H1 (cell line): ENCODE results near the gene CAPN9. TPM values are rescaled to one million over a fixed set of nuclear protein-coding genes. Genes with fewer than 3 reads are reported as not detected.
A peak's percentile ranks its signal among the peaks of the same experiment; 100 is the strongest.

Experiments used
- CTCF ChIA-PET: fragments of 300-600 bp; sonication (Branson Sonifier 250); formaldehyde crosslinking; loops from one replicate; lab custom pipeline; 2021; ENCODE audit not compliant: partially characterized antibody; lab: Charles Lee
- POLR2A ChIA-PET: fragments of 300-600 bp; sonication (Branson Sonifier 250); formaldehyde crosslinking; loops from one replicate; lab custom pipeline; 2021; ENCODE audit warnings: inconsistent platforms; ENCODE audit not compliant: partially characterized antibody; lab: Charles Lee
- DNase-seq, 2 experiments: peaks; one replicate each; pipeline versions ENCODE4 v3.0.0 to v3.0.0-alpha.2; 2010 to 2022; ENCODE audit warnings: low spot score in 2 of 2, low read depth in 1 of 2, mixed read lengths in 1 of 2
- FAIRE-seq: peaks from 2 replicates; lab custom pipeline; 2011; peaks lifted over from hg19 to GRCh38; lab: Jason Lieb, UNC
- H2AFZ ChIP-seq: 2 replicates; pipeline ENCODE4 v1.8.1; 2012; ENCODE audit warnings: low read length, inconsistent platforms
- H2AK5ac ChIP-seq: 2 replicates; pipeline ENCODE4 v1.6.1; 2013; ENCODE audit warnings: low read depth, low read length
- H2BK120ac ChIP-seq: replicated peaks from 2 replicates; pipeline ENCODE3; 2013; ENCODE audit warnings: low read depth, low read length, inconsistent platforms
- H2BK12ac ChIP-seq: 2 replicates; pipeline ENCODE4 v1.6.1; 2013; ENCODE audit warnings: low read depth, low read length
- H2BK15ac ChIP-seq: 2 replicates; pipeline ENCODE4 v1.6.1; 2013; ENCODE audit warnings: low read length
- H2BK20ac ChIP-seq: 2 replicates; pipeline ENCODE4 v1.6.1; 2013; ENCODE audit warnings: low read length
- H2BK5ac ChIP-seq: 2 replicates; pipeline ENCODE4 v1.6.1; 2013; ENCODE audit warnings: low read depth, low read length
- H3K14ac ChIP-seq: 2 replicates; pipeline ENCODE4 v1.6.1; 2013; ENCODE audit warnings: inconsistent platforms; ENCODE audit not compliant: insufficient read length
- H3K18ac ChIP-seq: 2 replicates; pipeline ENCODE4 v1.6.1; 2013; ENCODE audit warnings: low read length; ENCODE audit errors: extremely low read depth
- H3K23ac ChIP-seq: 2 replicates; pipeline ENCODE4 v1.6.1; 2013; ENCODE audit warnings: inconsistent platforms; ENCODE audit not compliant: insufficient read length
- H3K23me2 ChIP-seq: 2 replicates; pipeline ENCODE4 v1.6.1; 2013; ENCODE audit warnings: low read depth, low read length
- H3K27ac ChIP-seq: 2 replicates; pipeline ENCODE4 v1.6.1; 2011; ENCODE audit warnings: low read depth, low read length, inconsistent platforms
- H3K27me3 ChIP-seq, 4 experiments: replicated peaks in 1 of 4; 1 replicate in 1 of 4; 2 replicates in 3 of 4; pipeline versions ENCODE4 v1.6.1 to v1.8.1; 2011 to 2013; ENCODE audit warnings: low read length in 3 of 4, mild to moderate bottlenecking in 3 of 4, inconsistent platforms in 2 of 4, mixed read lengths in 2 of 4, moderate library complexity in 1 of 4; ENCODE audit not compliant: control insufficient read depth in 3 of 4, insufficient read depth in 3 of 4; ENCODE audit errors: extremely low read depth in 1 of 4
- H3K36me3 ChIP-seq, 4 experiments: 2 replicates each; pipeline versions ENCODE4 v1.6.1 to v1.8.1; 2011 to 2013; ENCODE audit warnings: mild to moderate bottlenecking in 4 of 4, low read length in 3 of 4, moderate library complexity in 2 of 4, control low read depth in 1 of 4, inconsistent platforms in 1 of 4; ENCODE audit not compliant: insufficient read depth in 4 of 4, control insufficient read depth in 2 of 4
- H3K4ac ChIP-seq: replicated peaks from 2 replicates; pipeline ENCODE3; 2013; ENCODE audit warnings: low read length, low read depth, mixed read lengths, inconsistent platforms; ENCODE audit not compliant: insufficient read length
- H3K4me1 ChIP-seq, 4 experiments: replicated peaks in 1 of 4; 1 replicate in 1 of 4; 2 replicates in 3 of 4; pipeline versions ENCODE4 v1.6.1 to v1.8.1; 2011 to 2013; ENCODE audit warnings: low read length in 3 of 4, inconsistent platforms in 2 of 4, mixed read lengths in 1 of 4; ENCODE audit not compliant: insufficient read depth in 4 of 4, control insufficient read depth in 3 of 4
- H3K4me2 ChIP-seq, 2 experiments: 2 replicates each; pipeline versions ENCODE4 v1.6.1 to v1.8.1; 2011 to 2013; ENCODE audit warnings: low read depth in 2 of 2, low read length in 2 of 2, control low read depth in 1 of 2, inconsistent platforms in 1 of 2, mild to moderate bottlenecking in 1 of 2; ENCODE audit not compliant: insufficient read depth in 1 of 2
- H3K4me3 ChIP-seq, 4 experiments: fragments of 200-600, 300-600 bp in 1 of 4; sonication (generic), shearing (Covaris generic), sonication (Bioruptor Twin) in 1 of 4; 2 replicates each; pipeline versions ENCODE4 v1.5.1 to v1.8.1; 2011 to 2016; ENCODE audit warnings: low read length in 4 of 4, low read depth in 3 of 4, control low read depth in 2 of 4, inconsistent platforms in 2 of 4, mild to moderate bottlenecking in 2 of 4, mixed read lengths in 1 of 4, moderate library complexity in 1 of 4; ENCODE audit not compliant: insufficient read depth in 2 of 4; ENCODE audit errors: extremely low read depth in 1 of 4
- H3K56ac ChIP-seq: replicated peaks from 2 replicates; pipeline ENCODE3; 2013; ENCODE audit warnings: low read depth, mild to moderate bottlenecking, mixed read lengths, low read length, inconsistent platforms; ENCODE audit not compliant: insufficient read length
- H3K79me1 ChIP-seq: 2 replicates; pipeline ENCODE4 v1.6.1; 2013; ENCODE audit warnings: low read depth, low read length, control low read depth
- H3K79me2 ChIP-seq, 2 experiments: 2 replicates each; pipeline versions ENCODE4 v1.6.1 to v1.8.1; 2012 to 2013; ENCODE audit warnings: low read length in 2 of 2, mild to moderate bottlenecking in 2 of 2, inconsistent platforms in 1 of 2; ENCODE audit not compliant: insufficient read depth in 2 of 2, control insufficient read depth in 1 of 2
- H3K9ac ChIP-seq, 4 experiments: replicated peaks in 1 of 4; 1 replicate in 1 of 4; 2 replicates in 3 of 4; pipeline versions ENCODE4 v1.6.1 to v1.8.1; 2011 to 2013; ENCODE audit warnings: low read depth in 3 of 4, low read length in 3 of 4, control low read depth in 2 of 4, mild to moderate bottlenecking in 2 of 4, moderate library complexity in 2 of 4, inconsistent platforms in 1 of 4; ENCODE audit errors: extremely low read depth in 1 of 4
- H3K9me3 ChIP-seq, 2 experiments: 2 replicates each; pipeline versions ENCODE4 v1.6.1 to v1.8.1; 2012 to 2013; ENCODE audit warnings: mild to moderate bottlenecking in 2 of 2, moderate library complexity in 2 of 2, control low read depth in 1 of 2, inconsistent platforms in 1 of 2, low read depth in 1 of 2, low read length in 1 of 2, mixed read lengths in 1 of 2; ENCODE audit not compliant: insufficient read depth in 2 of 2
- H4K20me1 ChIP-seq, 2 experiments: replicated peaks in 1 of 2; 2 replicates each; pipeline versions ENCODE3 to v1.8.1; 2011 to 2013; ENCODE audit warnings: inconsistent platforms in 2 of 2, low read length in 2 of 2, mild to moderate bottlenecking in 1 of 2; ENCODE audit not compliant: insufficient read depth in 2 of 2, control insufficient read depth in 1 of 2
- H4K5ac ChIP-seq: 2 replicates; pipeline ENCODE4 v1.6.1; 2013; ENCODE audit warnings: low read length, low read depth, mixed read lengths, inconsistent platforms; ENCODE audit not compliant: insufficient read length
- H4K8ac ChIP-seq: 2 replicates; pipeline ENCODE4 v1.8.0; 2013; ENCODE audit warnings: mild to moderate bottlenecking, moderate library complexity, low read length, inconsistent platforms; ENCODE audit not compliant: insufficient read depth; ENCODE audit errors: extremely low read depth
- H4K91ac ChIP-seq: replicated peaks from 2 replicates; pipeline ENCODE3; 2013; ENCODE audit warnings: low read length, mixed read lengths, inconsistent platforms; ENCODE audit not compliant: insufficient read length
- CEBPB ChIP-seq: IDR thresholded peaks from 2 replicates; pipeline ENCODE4 v1.6.1; 2012; ENCODE audit warnings: low read depth, low read length
- CTBP2 ChIP-seq: IDR thresholded peaks from 2 replicates; pipeline ENCODE4 v1.7.0; 2011; ENCODE audit warnings: borderline replicate concordance, mild to moderate bottlenecking, moderate library complexity, mixed read lengths, low read length; ENCODE audit not compliant: insufficient read depth, insufficient read length
- GTF2F1 ChIP-seq: IDR thresholded peaks from 2 replicates; pipeline ENCODE4 v1.6.1; 2012; ENCODE audit warnings: low read depth, low read length, improper control_type of control experiment, borderline replicate concordance
- NRF1 ChIP-seq: IDR thresholded peaks from 2 replicates; pipeline ENCODE4 v1.6.1; 2011; ENCODE audit warnings: mild to moderate bottlenecking, low read depth, low read length, improper control_type of control experiment
- PHF8 ChIP-seq: fragments of 200-600 bp; sonication (generic); conservative IDR thresholded peaks from 2 replicates; pipeline ENCODE4 v1.7.1; 2012; ENCODE audit warnings: low read depth, mild to moderate bottlenecking, inconsistent platforms, low read length, moderate library complexity
- TAF1 ChIP-seq: IDR thresholded peaks from 2 replicates; pipeline ENCODE4 v1.6.1; 2011; ENCODE audit warnings: mild to moderate bottlenecking, low read depth, low read length
- TAF7 ChIP-seq: optimal IDR thresholded peaks from 2 replicates; pipeline ENCODE3; 2011; ENCODE audit warnings: low read depth, mild to moderate bottlenecking, inconsistent platforms, low read length, moderate library complexity, borderline replicate concordance
- WGBS, 2 experiments: shearing (Covaris generic) in 1 of 2; methylation state at CpG; one replicate each; pipeline versions ENCODE4 v1.1.6 to v1.1.7; 2013 to 2015; ENCODE audit warnings: low lambda C conversion rate in 2 of 2, mixed read lengths in 2 of 2, inconsistent platforms in 1 of 2, low coverage in 1 of 2, missing lambda C conversion rate in 1 of 2; ENCODE audit not compliant: insufficient replicate concordance in 2 of 2, insufficient coverage in 1 of 2, insufficient read length in 1 of 2; ENCODE audit errors: extremely low coverage in 1 of 2, missing lambda C conversion rate in 1 of 2; 5-methylcytosine and 5-hydroxymethylcytosine counted together
- polyA plus RNA-seq, 7 experiments: library from polyadenylated mRNA; depleted of rRNA in 3 of 7; stranded (reverse) in 5 of 7; unstranded in 2 of 7; fragments of >200 nt in 5 of 7; fragments of 200-250 nt in 2 of 7; gene quantifications; 1 replicate in 5 of 7; 2 replicates in 1 of 7; 4 replicates in 1 of 7; pipeline versions ENCODE4 v1.2.1 to v1.2.3, GENCODE V29; 2011 to 2013; ENCODE audit warnings: missing spikeins in 2 of 7, mixed read lengths in 2 of 7
- total RNA-seq: library from RNA; stranded (reverse); fragmentation: NEBNext Ultra II Directional; extraction: Animal tissue kit (Norgen Biotek cat#: 25700); gene quantifications from 2 replicates; pipeline ENCODE4 v1.2.1, GENCODE V29; 2021

CAPN9 gene
- total and polyA plus RNA-seq, 2 of the 8 experiments (the other 6 are each of a cell fraction or from before 2014, with no cell fraction given) = 0.22 to 0.76 TPM

GRCh38 chr1:230744382-230744781, 2.8 kb upstream of the CAPN9 start:
- no peaks in the 10 kb centered on the region; a peak in 1 of 7 replicates for H3K27me3 ChIP-seq
- no peaks in the 10 kb centered on the region for H3K36me3 ChIP-seq
- no peak overlapping the region for H2BK120ac ChIP-seq
- no peaks in the 10 kb centered on the region for H3K79me1 ChIP-seq
- H3K4me1 ChIP-seq = peaks cover 0 to 4% (median 0%) of the 10 kb centered on the region in 4 experiments; a peak in 3 of 7 replicates
- H3K9ac ChIP-seq = no peak overlapping the region
- H3K79me2 ChIP-seq = no peaks in the 10 kb centered on the region
- ChIA-PET CTCF (interaction anchor here (1.5 to 2.1 kb wide), 4 partner anchors 17 to 102 kb away, joined by 4 to 8 read pairs (median 5); partner anchors contain the start of gene COG2), POLR2A (interaction anchor here (1.2 to 1.4 kb wide), 2 partner anchors 9 to 15 kb away, joined by 3 to 5 read pairs; no protein-coding TSS in a partner anchor)
- peak overlapping the region; percentile 5; the same call in 1 of the 2 replicates for H2AFZ ChIP-seq
- no peaks in the 10 kb centered on the region for H3K9me3 ChIP-seq
- H3K18ac ChIP-seq = no peak overlapping the region
- H4K5ac ChIP-seq = no peak overlapping the region
- H4K91ac ChIP-seq = no peak overlapping the region
- no peaks in the 10 kb centered on the region for H4K20me1 ChIP-seq
- no peak overlapping the region for H3K4me2 ChIP-seq
- 0 out of 2 replicates have a peak overlapping the region, but pooled peaks have one; percentile 7 for H2BK20ac ChIP-seq
- H2AK5ac ChIP-seq = no peak overlapping the region
- H3K23ac ChIP-seq = no peak overlapping the region
- H3K4ac ChIP-seq = no peak overlapping the region
- no peak overlapping the region for H3K56ac ChIP-seq
- TF ChIP-seq GTF2F1 = no peak
- TF ChIP-seq NRF1 = no peak
- TF ChIP-seq PHF8 = no peak
- TF ChIP-seq CEBPB = 0 out of 2 replicates have a peak, but pooled peaks have one; percentile 32
- no peak for TF ChIP-seq TAF1
- no peak for TF ChIP-seq CTBP2
- no peak for TF ChIP-seq TAF7
- no peak overlapping the region for H4K8ac ChIP-seq
- H3K14ac ChIP-seq = no peak overlapping the region
- H3K27ac ChIP-seq = no peak overlapping the region
- no peaks in the 10 kb centered on the region for H3K23me2 ChIP-seq
- FAIRE-seq = no peak
- no peak for DNase-seq
- no peak overlapping the region for H2BK5ac ChIP-seq
- no peak overlapping the region for H3K4me3 ChIP-seq
- no peak overlapping the region for H2BK15ac ChIP-seq
- H2BK12ac ChIP-seq = no peak overlapping the region
- WGBS, 2 experiments = 82% methylated on average over 5 of the region's 5 CpGs; no CpG with 5 or more reads in 1 of the 2 experiments
